RWPE1 (cell line): ENCODE results near the gene MROH2B.
"Not testable (repeated sequence)": the region's sequence is repeated elsewhere in the genome, so short reads cannot be mapped to it uniquely, and the experiment has no call there.

Source experiments
- CTCF ChIA-PET: fragments of 350-600 bp; sonication (Branson Sonifier 250); formaldehyde crosslinking; extraction: SDS; loops from one replicate; lab custom pipeline; 2021; lab: Yijun Ruan, JAX
- POLR2A ChIA-PET: fragments of 400-600 bp; formaldehyde crosslinking; extraction: SDS; loops from one replicate; lab custom pipeline; 2020; ENCODE audit warnings: antibody characterized with exemption; ENCODE audit not compliant: low non-redundant PET; lab: Yijun Ruan, JAX
- DNase-seq: peaks from one replicate; pipeline ENCODE4 v3.0.0; 2012; ENCODE audit warnings: low spot score
- H3K27ac ChIP-seq: fragments of 450-650 bp; 2 replicates; pipeline ENCODE4 v1.5.1; 2017
- TF ChIP-seq, protein P1 (sequence below): fragments of 450-650 bp; conservative IDR thresholded peaks from 2 replicates; pipeline ENCODE4 v1.5.1; 2017; ENCODE audit warnings: low read depth, mild to moderate bottlenecking

The MROH2B gene

DNA sequence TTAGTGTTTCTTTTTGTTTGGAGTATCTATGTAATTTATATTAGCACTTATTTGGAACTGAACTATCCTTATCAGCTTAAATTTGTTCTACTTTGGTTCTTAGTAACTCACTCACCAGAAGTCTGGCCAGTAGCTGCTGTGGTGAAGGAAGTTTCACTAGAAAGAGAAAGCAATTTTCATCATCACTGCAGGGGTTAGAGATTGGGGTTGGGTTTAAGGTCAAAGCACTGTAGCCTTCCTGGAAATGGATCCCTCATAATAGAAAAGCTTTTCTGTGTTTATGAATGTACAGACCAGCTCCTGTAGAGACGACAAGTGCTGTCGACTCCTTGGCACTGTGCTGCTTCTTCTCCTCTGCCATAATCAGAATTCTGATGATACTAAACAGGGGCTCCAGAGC lies 22.2 kb downstream of the MROH2B start:
- ChIA-PET POLR2A (no interaction called here), CTCF (no interaction called here)
- DNase-seq, result no peak
- TF ChIP-seq, protein P1, sequence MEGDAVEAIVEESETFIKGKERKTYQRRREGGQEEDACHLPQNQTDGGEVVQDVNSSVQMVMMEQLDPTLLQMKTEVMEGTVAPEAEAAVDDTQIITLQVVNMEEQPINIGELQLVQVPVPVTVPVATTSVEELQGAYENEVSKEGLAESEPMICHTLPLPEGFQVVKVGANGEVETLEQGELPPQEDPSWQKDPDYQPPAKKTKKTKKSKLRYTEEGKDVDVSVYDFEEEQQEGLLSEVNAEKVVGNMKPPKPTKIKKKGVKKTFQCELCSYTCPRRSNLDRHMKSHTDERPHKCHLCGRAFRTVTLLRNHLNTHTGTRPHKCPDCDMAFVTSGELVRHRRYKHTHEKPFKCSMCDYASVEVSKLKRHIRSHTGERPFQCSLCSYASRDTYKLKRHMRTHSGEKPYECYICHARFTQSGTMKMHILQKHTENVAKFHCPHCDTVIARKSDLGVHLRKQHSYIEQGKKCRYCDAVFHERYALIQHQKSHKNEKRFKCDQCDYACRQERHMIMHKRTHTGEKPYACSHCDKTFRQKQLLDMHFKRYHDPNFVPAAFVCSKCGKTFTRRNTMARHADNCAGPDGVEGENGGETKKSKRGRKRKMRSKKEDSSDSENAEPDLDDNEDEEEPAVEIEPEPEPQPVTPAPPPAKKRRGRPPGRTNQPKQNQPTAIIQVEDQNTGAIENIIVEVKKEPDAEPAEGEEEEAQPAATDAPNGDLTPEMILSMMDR, result no peak
- no peak overlapping the region for H3K27ac ChIP-seq

DNA sequence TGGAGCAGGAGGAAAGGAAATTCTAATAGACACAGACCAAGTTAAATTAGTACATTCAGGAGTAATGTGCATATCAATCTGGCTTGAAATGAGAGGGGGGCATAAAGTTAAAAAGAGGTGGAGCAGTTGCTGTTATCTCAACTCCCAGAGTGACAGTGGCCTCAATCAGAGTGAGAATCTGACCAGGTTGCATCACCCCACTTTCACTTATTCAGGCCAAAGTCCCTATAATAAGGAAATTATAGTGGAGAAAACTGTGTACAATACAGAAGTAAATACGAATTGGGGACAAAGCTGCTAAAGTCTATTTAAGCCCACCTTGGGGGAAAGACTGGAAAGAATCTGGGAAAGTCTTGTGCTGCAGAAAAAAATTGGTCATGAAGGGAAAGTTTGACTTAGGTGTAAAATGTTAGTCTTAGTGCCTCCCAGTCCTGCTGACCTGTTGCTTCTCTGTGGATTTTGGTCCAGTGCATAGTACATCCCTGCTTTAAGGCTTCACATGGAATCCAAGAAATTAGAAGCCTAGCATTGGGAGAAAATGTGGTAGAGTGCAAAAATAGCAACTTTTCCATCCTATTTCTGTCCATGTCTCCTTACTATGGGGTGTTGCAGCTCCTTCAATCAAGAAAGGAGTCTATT lies 27.9 kb downstream of the MROH2B start:
- H3K27ac ChIP-seq, result no peak overlapping the region
- ChIA-PET CTCF (interaction anchor here (0.7 kb wide), 1 partner anchor 81 kb away, joined by 3 read pairs; no protein-coding TSS in a partner anchor), POLR2A (no interaction called here)
- DNase-seq, result no peak
- TF ChIP-seq, protein P1, result no peak

- DNase-seq, result no peak
- TF ChIP-seq, protein P1, result no peak
- ChIA-PET POLR2A (no interaction called here), CTCF (no interaction called here)
- no peak overlapping the region for H3K27ac ChIP-seq
Measured at GRCh38 chr5:41032973-41033372, 38.2 kb downstream of the MROH2B start.

GRCh38 chr5:41022600-41022999 lies 48.5 kb downstream of the MROH2B start:
- CTCF ChIA-PET, H3K27ac ChIP-seq, DNase-seq, POLR2A ChIA-PET: not testable (repeated sequence)

DNA sequence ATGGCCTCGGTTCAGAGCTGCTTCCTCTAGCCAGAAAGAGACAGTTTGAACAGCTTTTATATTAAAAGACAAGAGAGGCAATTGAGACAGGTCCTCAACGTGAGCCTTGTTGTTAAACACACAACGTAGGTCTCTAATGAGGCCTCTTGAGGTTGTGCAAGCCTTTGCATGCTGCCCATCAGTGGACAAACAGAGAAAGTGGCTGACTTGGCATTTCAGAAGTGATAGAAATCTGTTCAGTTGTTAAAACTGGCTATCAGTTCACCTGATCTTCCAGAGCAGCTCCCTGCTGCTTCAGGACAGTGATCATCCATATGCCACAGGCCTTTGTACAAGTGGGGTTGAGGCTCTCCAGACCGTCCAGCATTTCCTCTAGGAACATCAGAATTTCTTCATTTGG lies 58.8 kb downstream of the MROH2B start:
- ChIA-PET CTCF (no interaction called here), POLR2A (no interaction called here)
- TF ChIP-seq, protein P1, result no peak

GRCh38 chr5:41010572-41010971 lies 60.6 kb downstream of the MROH2B start:
- ChIA-PET CTCF (no interaction called here), POLR2A (no interaction called here)
- no peak overlapping the region for H3K27ac ChIP-seq
- no peak for DNase-seq
- TF ChIP-seq, protein P1, result no peak

More for the DNA sequence above, 58.8 kb downstream of the MROH2B start:
- H3K27ac ChIP-seq, result no peak overlapping the region
- no peak for DNase-seq

DNA sequence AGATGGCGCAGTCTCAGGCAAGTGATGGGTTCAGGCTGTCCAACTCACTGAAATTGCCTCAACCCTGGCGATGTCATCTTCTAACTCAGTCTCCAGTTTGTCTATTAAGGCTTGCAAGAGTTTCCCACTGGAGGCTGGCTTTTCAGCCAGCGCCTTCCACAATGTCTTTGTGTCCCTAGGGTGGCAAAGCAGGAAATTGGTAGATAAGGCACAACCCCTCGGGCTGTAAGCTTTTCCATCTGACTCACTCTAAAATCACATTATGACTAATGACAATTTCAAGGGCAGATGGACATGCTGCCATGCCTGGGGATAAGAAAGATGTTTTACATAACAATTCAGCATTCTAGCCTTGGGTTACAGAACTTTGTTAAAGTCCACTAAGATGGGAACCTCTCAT lies 61.9 kb downstream of the MROH2B start:
- ChIA-PET CTCF (no interaction called here), POLR2A (no interaction called here)
- DNase-seq, result peak; percentile 64
- TF ChIP-seq, protein P1, result no peak
- no peak overlapping the region for H3K27ac ChIP-seq
